Activated naive CD4-positive, alpha-beta T cell treated with anti-CD3 and anti-CD28 coated beads, Interleukin-2, amount 10 ng/mL, durations not matched to agents 7 days and 5 days (primary cell): ENCODE data around the gene PRRC2B.

Experiments
- CTCF ChIA-PET: fragments of 350-600 bp; sonication (Branson Sonifier 250); formaldehyde crosslinking; loops from one replicate; lab custom pipeline; 2021; ENCODE audit warnings: antibody characterized with exemption; lab: Charles Lee
- DNase-seq: peaks from one replicate; pipeline ENCODE4 v3.0.0-alpha.2; 2020
- H3K27ac Mint-ChIP-seq: one replicate; pipeline ENCODE4 v1.8.0; 2021; ENCODE audit warnings: mild to moderate bottlenecking, moderate library complexity, mixed read lengths
- H3K27me3 Mint-ChIP-seq: one replicate; pipeline ENCODE4 v1.8.0; 2021; ENCODE audit warnings: mild to moderate bottlenecking, mixed read lengths
- H3K36me3 Mint-ChIP-seq: one replicate; pipeline ENCODE4 v1.8.0; 2021; ENCODE audit warnings: mixed read lengths
- H3K4me1 Mint-ChIP-seq: one replicate; pipeline ENCODE4 v1.8.0; 2021; ENCODE audit warnings: mixed read lengths
- H3K4me3 Mint-ChIP-seq: one replicate; pipeline ENCODE4 v1.8.0; 2021; ENCODE audit warnings: mild to moderate bottlenecking, moderate library complexity, mixed read lengths
- H3K9me3 Mint-ChIP-seq: one replicate; pipeline ENCODE4 v1.8.0; 2021; ENCODE audit warnings: mixed read lengths

Gene PRRC2B

GRCh38 chr9:131524665-131525315 lies 130.9 kb downstream of the PRRC2B start:
- no peaks in the 10 kb centered on the region for H3K9me3 Mint-ChIP-seq
- H3K27me3 Mint-ChIP-seq: no peaks in the 10 kb centered on the region
- DNase-seq: no peak
- peaks cover 15% of the 10 kb centered on the region for H3K4me1 Mint-ChIP-seq
- H3K36me3 Mint-ChIP-seq: peaks cover 55% of the 10 kb centered on the region
- peak overlapping the region; percentile 61 for H3K27ac Mint-ChIP-seq
- H3K4me3 Mint-ChIP-seq: no peak overlapping the region
- CTCF ChIA-PET: no interaction called here

- peaks cover 53% of the 10 kb centered on the region for H3K36me3 Mint-ChIP-seq
- H3K4me3 Mint-ChIP-seq: no peak overlapping the region
- CTCF ChIA-PET: no interaction called here
- no peak for DNase-seq
- H3K4me1 Mint-ChIP-seq: peaks cover 19% of the 10 kb centered on the region
- no peaks in the 10 kb centered on the region for H3K27me3 Mint-ChIP-seq
- H3K27ac Mint-ChIP-seq: peak overlapping the region; percentile 56
- H3K9me3 Mint-ChIP-seq: no peaks in the 10 kb centered on the region
Measured at GRCh38 chr9:131525643-131526565, 132.0 kb downstream of the PRRC2B start.

- Mint-ChIP-seq H3K27ac (peak overlapping the region; percentile 45), H3K4me3 (peak overlapping the region; percentile 50), H3K9me3 (no peaks in the 10 kb centered on the region), H3K27me3 (no peaks in the 10 kb centered on the region), H3K4me1 (peaks cover 22% of the 10 kb centered on the region), H3K36me3 (peaks cover 40% of the 10 kb centered on the region)
- CTCF ChIA-PET: interaction anchor here (0.6 kb wide), 1 partner anchor 226 kb away, joined by 3 read pairs; no protein-coding TSS in a partner anchor
- no peak for DNase-seq
Measured at GRCh38 chr9:131528186-131528585, 134.3 kb downstream of the PRRC2B start.

- H3K27me3 Mint-ChIP-seq: no peaks in the 10 kb centered on the region
- peak overlapping the region; percentile 76 for H3K4me3 Mint-ChIP-seq
- DNase-seq: no peak
- peaks cover 37% of the 10 kb centered on the region for H3K36me3 Mint-ChIP-seq
- H3K4me1 Mint-ChIP-seq: peaks cover 22% of the 10 kb centered on the region
- no peak overlapping the region for H3K27ac Mint-ChIP-seq
- CTCF ChIA-PET: no interaction called here
- H3K9me3 Mint-ChIP-seq: no peaks in the 10 kb centered on the region
Measured at GRCh38 chr9:131528886-131529505, 135.1 kb downstream of the PRRC2B start.

- H3K4me3 Mint-ChIP-seq: peak overlapping the region; percentile 76
- CTCF ChIA-PET: no interaction called here
Measured at GRCh38 chr9:131529597-131530545, 136.0 kb downstream of the PRRC2B start.

GRCh38 chr9:131530546-131530919 lies 136.6 kb downstream of the PRRC2B start:
- H3K4me3 Mint-ChIP-seq: peak overlapping the region; percentile 76
- peak overlapping the region; percentile 77 for H3K27ac Mint-ChIP-seq
- CTCF ChIA-PET: no interaction called here
- H3K36me3 Mint-ChIP-seq: peaks cover 26% of the 10 kb centered on the region
- DNase-seq: peak; percentile 48
- H3K27me3 Mint-ChIP-seq: no peaks in the 10 kb centered on the region
- H3K9me3 Mint-ChIP-seq: no peaks in the 10 kb centered on the region
- H3K4me1 Mint-ChIP-seq: peaks cover 38% of the 10 kb centered on the region

More at GRCh38 chr9:131529597-131530545, 136.0 kb downstream of the PRRC2B start:
- Mint-ChIP-seq H3K4me1 (peaks cover 31% of the 10 kb centered on the region), H3K27ac (peak overlapping the region; percentile 77), H3K27me3 (no peaks in the 10 kb centered on the region), H3K9me3 (no peaks in the 10 kb centered on the region), H3K36me3 (peaks cover 31% of the 10 kb centered on the region)
- DNase-seq: no peak

- H3K4me1 Mint-ChIP-seq: peaks cover 41% of the 10 kb centered on the region
- peak within 1 kb of the TSS; percentile 76 for H3K4me3 Mint-ChIP-seq
- H3K27ac Mint-ChIP-seq: peak within 1 kb of the TSS; percentile 77
- no peaks in the 10 kb centered on the region for H3K27me3 Mint-ChIP-seq
- peak; percentile 81 for DNase-seq
- peaks cover 21% of the 10 kb centered on the region for H3K36me3 Mint-ChIP-seq
- CTCF ChIA-PET: no interaction called here
- H3K9me3 Mint-ChIP-seq: no peaks in the 10 kb centered on the region
Measured at GRCh38 chr9:131530920-131531832, 137.3 kb downstream of the PRRC2B start, which contains the start of gene UCK1. Gene UCK1 (minus strand): TSS chr9:131531263. CDS start chr9:131531174, 89 bp downstream.

GRCh38 chr9:131534721-131535237 lies 140.9 kb downstream of the PRRC2B start:
- Mint-ChIP-seq H3K9me3 (peaks cover 1% of the 10 kb centered on the region), H3K27me3 (no peaks in the 10 kb centered on the region), H3K27ac (peak overlapping the region; percentile 90), H3K4me1 (peaks cover 48% of the 10 kb centered on the region), H3K36me3 (peaks cover 2% of the 10 kb centered on the region), H3K4me3 (peak overlapping the region; percentile 35)
- CTCF ChIA-PET: no interaction called here
- DNase-seq: peak; percentile 58

- peaks cover 6% of the 10 kb centered on the region for H3K9me3 Mint-ChIP-seq
- peaks cover 1% of the 10 kb centered on the region for H3K36me3 Mint-ChIP-seq
- no peak overlapping the region for H3K27ac Mint-ChIP-seq
- CTCF ChIA-PET: no interaction called here
- no peaks in the 10 kb centered on the region for H3K27me3 Mint-ChIP-seq
- no peak overlapping the region for H3K4me3 Mint-ChIP-seq
- H3K4me1 Mint-ChIP-seq: peaks cover 49% of the 10 kb centered on the region
- DNase-seq: no peak
Measured at GRCh38 chr9:131537946-131538345, 144.1 kb downstream of the PRRC2B start.

GRCh38 chr9:131539223-131539923 lies 145.5 kb downstream of the PRRC2B start:
- peaks cover 11% of the 10 kb centered on the region for H3K36me3 Mint-ChIP-seq
- H3K27ac Mint-ChIP-seq: peak overlapping the region; percentile 82
- peaks cover 14% of the 10 kb centered on the region for H3K9me3 Mint-ChIP-seq
- peaks cover 45% of the 10 kb centered on the region for H3K4me1 Mint-ChIP-seq
- peak; percentile 61 for DNase-seq
- peaks cover 14% of the 10 kb centered on the region for H3K27me3 Mint-ChIP-seq
- CTCF ChIA-PET: interaction anchor here (1.1 to 1.5 kb wide), 2 partner anchors 131 to 190 kb away, joined by 3 read pairs; no protein-coding TSS in a partner anchor
- no peak overlapping the region for H3K4me3 Mint-ChIP-seq

GRCh38 chr9:131543141-131543540 lies 149.3 kb downstream of the PRRC2B start:
- Mint-ChIP-seq H3K27me3 (peaks cover 52% of the 10 kb centered on the region), H3K36me3 (peaks cover 19% of the 10 kb centered on the region), H3K4me1 (peaks cover 26% of the 10 kb centered on the region), H3K27ac (no peak overlapping the region), H3K4me3 (no peak overlapping the region), H3K9me3 (peaks cover 19% of the 10 kb centered on the region)
- CTCF ChIA-PET: no interaction called here
- no peak for DNase-seq
